DMS53 treated with DMSO at 0.1 percent for 48 hours (cell line): Measurements from ENCODE around the gene WDFY2.
A peak's percentile ranks its signal among the peaks of the same experiment; 100 is the strongest.

Experiments
- DNase-seq: peaks from one replicate; lab custom pipeline; 2025; ENCODE audit not compliant: unreplicated experiment; lab: John Stamatoyannopoulos, UW

The WDFY2 gene

GRCh38 chr13:51733374-51734298 is 149.4 kb downstream of the WDFY2 start:
- DNase-seq, result peak; percentile 27

- no peak for DNase-seq
These were observed 150.5 kb downstream of the WDFY2 start for GRCh38 chr13:51734786-51735185.

- no peak for DNase-seq
These were observed 153.3 kb downstream of the WDFY2 start for GRCh38 chr13:51737609-51738008.

GRCh38 chr13:51738226-51738905 is 154.1 kb downstream of the WDFY2 start:
- no peak for DNase-seq

GRCh38 chr13:51739027-51739764 is 154.9 kb downstream of the WDFY2 start:
- DNase-seq, result no peak

GRCh38 chr13:51740698-51741097 is 156.4 kb downstream of the WDFY2 start:
- DNase-seq, result no peak

DNA sequence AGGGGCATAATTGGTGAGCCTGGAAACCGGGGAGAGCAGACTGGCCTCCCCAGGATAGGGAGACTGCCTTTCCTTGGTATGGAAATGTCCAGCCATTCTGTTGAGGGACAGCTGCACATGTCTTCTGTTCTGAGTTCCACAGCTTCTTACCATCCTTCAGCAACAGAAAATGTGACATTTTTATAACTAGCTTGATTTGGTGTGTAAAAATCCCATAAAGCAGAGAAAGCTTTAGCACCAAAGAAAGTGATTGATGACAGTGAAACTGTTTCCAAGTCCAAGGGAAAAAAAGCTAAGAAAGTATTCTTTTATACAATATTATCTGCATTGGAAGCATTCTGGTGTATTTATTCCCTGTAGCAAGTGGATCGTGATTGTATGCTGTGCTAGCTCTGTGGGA is 157.8 kb downstream of the WDFY2 start:
- DNase-seq, result no peak

DNA sequence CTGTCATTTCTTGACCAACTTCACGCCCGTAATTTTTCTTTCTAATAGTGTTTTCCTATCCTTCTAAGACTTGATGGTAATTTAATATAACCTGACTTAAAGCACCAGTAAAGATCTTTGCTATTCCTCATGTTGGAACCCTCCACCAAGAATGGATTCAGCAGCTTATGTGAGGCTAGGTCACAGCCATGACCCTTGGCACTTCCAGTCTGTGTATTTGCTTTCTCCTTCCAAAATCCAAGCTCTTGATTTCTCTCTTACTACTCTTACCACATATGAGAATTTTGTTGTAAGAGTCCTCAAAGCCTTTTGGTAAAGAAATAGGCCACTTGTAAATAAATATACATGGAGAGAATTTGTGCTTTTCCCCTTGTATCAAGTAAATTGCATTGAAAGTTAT is 158.3 kb downstream of the WDFY2 start:
- no peak for DNase-seq

- no peak for DNase-seq
These were observed 161.0 kb downstream of the WDFY2 start for GRCh38 chr13:51745243-51745642.

DNA sequence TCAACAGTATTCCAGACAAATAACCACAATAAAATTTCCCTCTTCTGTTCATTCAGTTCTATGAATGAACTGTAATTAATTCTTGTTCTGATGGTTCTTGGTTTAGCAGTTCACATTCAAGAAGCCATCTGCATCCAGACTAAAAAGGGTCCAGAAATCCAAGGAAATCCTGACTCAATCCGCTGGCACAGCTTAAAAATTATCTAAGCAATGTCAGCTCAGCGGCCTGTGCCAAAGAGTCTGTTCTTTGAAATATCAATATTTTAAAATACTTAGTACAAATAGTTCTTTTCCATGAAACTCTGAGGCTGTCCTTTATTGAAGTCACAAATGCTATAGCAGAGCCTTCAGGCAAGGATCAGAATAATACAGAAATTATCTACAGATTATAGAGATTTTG is 162.5 kb downstream of the WDFY2 start:
- DNase-seq, result no peak

DNA sequence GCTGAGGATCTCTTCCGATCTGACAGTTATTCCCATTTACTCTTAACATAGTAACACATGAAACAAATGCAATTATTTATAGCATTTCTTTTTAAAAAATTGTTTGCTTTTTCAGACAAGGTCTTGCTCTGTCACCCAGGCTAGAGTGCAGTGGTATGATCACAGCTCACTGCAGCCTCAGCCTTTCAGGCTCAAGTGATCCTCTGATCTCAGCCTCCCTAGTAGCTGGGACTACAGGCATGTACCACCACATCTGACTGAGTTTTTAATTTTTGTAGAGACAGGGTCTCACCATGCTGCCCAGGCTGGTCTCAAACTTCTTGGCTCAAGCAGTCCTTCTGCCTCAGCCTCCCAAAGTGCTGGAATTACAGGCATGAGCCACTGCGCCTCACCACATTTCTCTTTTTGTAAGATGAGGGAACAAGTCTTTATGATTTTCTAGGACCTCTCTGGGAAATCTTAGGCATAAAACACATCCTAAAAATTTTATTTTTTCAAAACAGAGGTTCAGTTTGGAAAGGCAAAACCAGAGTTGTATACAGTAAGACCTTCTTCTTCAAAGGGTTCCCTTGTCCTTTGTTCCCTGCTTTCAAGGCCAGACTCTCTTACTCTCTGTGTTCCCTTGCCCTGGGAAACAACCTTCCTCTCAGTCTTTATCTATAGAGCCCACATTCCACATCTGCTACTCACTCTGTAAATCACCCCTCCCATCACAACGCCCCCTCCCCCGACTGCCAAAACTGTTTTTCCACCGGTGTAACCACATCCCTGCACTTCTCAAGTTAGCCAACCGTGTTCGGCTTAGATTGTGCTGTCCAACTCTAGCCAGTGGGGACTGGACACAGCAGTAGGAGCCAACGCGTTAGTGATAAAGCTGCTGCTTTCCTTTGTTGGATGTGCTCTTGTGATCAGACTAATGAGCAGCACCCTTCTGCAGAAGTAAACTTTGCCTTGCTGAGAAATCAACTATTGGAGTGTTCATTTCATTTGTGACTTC is 163.5 kb downstream of the WDFY2 start:
- DNase-seq, result no peak

- DNase-seq, result no peak
These were observed 172.4 kb downstream of the WDFY2 start for GRCh38 chr13:51756651-51757050.

GRCh38 chr13:51758691-51759090 is 174.4 kb downstream of the WDFY2 start:
- DNase-seq, result no peak

DNA sequence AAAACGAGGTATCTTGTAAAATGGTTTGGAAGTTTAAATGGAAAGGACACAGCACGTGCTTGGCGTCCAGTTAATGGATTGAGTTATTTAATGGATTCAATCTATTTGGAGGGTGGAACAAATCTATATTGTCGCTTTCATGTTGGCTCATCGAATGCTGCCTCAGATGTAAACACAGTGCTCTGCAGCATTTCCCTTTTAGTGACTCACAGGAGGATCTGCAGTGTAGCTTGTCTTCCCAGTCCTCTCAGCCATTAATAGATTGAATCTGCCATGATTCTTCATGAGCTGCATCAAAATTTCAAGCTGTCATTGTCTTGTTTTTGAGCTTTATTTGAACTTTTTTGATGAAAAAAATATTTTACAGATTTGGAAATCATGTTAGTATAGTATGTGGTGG is 175.0 kb downstream of the WDFY2 start:
- no peak for DNase-seq

GRCh38 chr13:51760592-51760991 is 176.3 kb downstream of the WDFY2 start:
- DNase-seq, result no peak

DNA sequence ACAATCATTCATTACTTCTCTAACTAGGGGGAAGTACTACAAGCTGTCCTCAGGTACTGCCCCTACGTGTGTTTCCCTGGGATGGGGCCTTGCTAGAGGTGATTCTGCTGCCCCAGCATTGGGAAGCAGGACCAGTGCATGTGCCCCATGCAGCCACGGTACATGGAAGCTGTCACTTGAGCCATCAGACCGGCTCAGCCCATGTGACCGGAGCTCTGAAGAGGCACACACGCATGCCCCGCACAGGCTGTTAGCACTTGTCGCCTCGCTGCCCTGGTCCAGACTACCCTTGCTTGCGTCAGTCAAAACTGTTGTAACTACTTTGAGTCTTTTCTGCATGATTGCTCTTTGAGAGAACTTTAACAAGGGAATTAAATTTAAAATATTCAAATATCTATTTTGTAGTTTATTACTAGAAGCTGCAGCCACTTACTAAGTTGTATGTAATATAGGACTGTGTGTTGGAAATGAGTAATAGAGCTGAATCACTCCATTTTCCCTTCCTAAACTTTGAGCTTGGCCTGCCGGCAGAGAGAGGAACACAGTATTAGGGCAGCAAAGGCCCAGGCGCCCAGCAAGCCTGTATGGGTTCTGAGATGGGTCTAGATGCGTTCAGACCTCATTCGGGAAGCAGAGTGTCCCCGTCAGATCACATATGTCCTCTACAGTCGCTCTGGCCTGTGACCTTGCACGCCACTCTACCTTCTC is 177.5 kb downstream of the WDFY2 start:
- DNase-seq, result no peak

- DNase-seq, result no peak
These were observed 179.2 kb downstream of the WDFY2 start for GRCh38 chr13:51763486-51763885.

DNA sequence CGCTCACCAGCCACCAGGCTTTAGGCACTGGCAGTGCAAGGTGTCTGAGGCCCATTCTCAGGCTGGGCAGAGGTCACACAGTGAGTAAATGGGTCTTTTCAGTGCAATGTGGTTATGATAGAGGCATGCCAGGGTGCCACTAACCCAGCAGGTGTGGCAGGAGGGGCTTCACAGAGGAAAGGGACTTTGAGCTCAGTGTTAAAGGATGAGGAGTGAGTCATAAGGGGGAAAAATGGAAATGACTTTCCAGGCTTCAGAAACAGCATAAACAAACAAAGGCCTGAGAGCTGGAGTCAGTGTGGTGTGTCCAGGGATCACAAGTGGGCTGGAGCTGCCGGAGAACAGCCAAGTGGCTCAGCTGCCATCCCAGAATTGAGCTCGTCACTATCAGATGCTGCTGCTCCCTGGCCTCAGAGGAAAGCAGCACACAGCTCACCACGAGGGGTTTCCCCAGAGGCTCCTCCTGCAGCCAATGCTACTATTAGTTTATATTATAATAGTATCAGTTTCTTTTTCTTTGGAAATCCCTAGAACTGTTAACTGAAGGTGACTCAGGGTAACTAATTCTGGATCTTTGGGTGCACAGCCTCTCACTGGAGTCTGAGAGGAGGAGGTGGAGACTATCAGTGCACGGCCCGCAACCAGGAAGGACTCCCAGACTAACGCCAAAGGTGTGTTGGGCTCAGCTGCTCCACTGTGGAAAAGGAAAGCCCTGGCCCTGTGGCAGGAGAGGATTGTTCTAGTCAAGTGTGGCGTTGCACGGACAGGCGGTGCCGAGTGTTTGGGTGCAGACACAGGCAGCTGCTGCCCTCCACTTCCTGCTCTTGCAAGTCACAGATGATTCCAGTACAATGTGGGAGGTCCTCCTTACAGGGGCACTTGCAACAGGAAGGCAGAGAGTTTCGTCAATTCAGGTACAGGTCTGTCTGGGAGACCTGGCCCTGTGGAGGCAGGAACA is 180.2 kb downstream of the WDFY2 start:
- DNase-seq, result peak; percentile 97

DNA sequence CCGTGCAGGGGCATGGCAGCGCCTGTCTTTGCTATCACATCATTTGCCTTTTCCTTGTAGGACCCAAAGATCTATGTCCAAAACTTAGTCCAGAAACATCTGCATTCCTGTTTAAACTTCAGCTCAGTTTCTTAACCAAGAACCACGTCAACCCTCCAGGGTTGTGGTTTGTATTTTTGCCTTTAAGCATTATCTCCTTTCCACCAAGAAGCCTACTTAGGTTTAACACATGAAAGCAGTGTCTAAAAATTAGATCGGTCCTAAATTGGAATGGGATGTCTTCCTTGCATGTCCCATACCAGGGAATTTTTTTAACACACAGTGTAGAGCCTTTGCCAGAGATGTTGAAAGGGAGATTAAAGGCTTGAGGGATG is 180.9 kb downstream of the WDFY2 start:
- no peak for DNase-seq
